ENCODE data around the gene GFRA3.

Gene GFRA3

DNA sequence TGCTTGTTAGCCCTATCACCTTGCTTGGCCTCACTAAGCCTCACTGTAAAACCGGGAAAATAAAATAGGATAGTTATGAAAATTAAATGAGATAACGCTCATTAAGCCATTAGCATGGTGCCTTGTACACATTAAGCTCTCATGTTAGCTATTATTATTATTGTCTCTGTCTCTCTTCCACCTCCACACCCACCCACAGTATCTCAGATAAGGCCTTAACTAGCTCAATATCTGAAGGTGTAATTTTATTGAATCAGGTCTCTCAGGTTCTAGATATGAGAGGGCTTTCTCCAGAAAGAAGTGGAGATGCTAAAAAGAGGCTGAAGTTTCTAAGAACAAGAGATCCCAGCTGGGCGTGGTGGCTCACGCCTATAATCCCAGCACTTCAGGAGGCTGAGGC lies 27.6 kb downstream of the GFRA3 start:
- DNase-seq = no peak

GRCh38 chr5:138246334-138246733 lies 28.1 kb downstream of the GFRA3 start:
- no peak for DNase-seq

DNA sequence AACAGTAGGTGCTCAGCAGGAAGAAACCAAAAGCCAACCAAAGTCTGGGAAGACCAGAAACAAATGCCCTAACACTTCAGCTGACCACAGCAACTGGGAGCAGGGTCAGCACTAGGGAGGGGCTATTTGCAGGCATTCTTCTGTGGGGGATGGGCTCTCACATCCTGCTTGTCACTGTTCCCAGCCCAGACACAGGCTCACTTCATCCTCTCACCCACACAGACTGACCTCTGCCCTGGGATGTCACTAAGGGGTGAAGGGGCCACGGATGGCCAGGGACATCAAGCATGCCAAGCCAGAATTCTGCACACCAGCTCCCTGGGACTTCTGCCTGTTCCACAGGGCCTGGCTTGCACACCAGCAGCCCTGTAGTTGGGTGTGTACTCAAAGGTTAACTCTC lies 28.7 kb downstream of the GFRA3 start:
- no peak for DNase-seq

DNA sequence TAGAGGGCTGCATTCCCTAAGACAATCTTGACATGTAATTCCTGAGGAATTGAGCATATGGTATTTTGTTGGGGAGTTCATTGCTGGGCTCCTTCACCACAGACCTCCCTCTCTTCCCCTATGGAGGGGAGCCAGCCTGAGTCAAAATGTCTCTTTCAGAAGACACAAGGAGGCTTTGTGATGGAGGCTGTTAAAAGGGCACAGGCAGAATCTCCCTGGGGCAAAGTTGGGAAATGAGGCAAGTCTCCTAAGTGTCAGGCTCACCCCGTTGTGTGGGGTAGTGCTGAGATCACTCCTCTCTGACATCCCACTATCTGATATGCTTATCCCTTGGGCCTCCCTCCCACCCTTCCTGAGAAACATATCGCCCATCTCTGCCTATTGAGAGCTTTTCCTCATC lies 30.6 kb downstream of the GFRA3 start:
- peak in 1 of 2 experiments; percentile 9 for DNase-seq

GRCh38 chr5:138241688-138242571 lies 32.5 kb downstream of the GFRA3 start:
- DNase-seq = peak; percentile 34 to 38

DNA sequence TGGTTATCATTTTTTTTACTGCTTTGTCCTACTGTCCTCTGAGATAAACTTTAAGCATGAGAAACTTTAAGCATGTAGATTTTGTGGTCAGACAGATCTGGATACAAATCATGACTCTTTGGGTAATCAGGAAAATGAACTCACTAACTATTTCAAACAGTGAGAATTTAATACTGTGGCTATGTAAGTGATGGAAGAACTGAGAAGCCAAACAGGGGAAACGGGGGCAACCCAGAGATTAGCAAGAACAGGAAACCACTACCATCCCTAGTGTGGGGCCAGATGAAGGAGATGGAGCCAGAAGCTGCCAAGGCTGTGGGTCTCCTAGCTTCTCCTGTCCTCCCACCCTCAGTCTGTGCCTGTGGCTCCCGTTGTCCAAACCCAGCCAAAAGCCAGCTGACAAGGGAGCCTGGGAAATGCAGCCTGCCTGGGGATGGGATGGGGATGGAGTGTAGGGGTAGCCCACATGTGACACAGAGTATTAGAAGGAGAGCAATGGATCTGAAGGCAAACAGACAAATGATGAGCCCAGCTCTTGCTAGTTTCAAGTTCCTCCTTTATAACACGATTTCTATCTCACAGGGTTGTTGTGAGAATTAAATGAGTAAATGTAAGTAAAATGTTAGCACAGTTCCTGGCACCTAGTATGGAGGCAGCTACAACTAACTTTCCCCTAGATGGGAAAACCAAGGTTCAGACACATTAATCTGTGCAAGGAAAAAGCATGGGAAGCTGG lies 33.6 kb downstream of the GFRA3 start:
- peak; percentile 75 to 77 for DNase-seq

DNA sequence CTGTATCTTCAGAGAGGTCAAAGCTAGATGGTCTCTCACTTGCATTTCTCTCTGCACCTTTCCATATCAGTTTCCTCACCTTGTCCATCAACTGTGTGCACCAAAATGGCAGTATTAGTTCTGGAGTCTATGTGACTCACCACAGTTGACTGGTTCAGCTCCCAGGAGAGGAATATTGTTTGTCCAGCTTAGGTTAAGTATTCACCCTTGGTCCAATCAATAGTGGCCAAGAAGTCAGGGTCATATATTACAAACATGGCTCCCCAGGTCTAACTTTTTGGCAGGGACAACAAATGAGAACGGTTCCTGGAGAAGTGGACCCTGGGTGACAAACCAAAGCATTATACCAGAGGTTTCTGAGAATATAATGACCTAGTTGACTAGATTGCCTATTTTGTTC lies 36.4 kb downstream of the GFRA3 start:
- no peak for DNase-seq

GRCh38 chr5:138234651-138235050 lies 39.8 kb downstream of the GFRA3 start:
- no peak for DNase-seq

GRCh38 chr5:138233280-138233679 lies 41.1 kb downstream of the GFRA3 start:
- no peak for DNase-seq

- DNase-seq = peak in 1 of 2 experiments; percentile 41
Observed at GRCh38 chr5:138230981-138231589, 43.3 kb downstream of the GFRA3 start.

DNA sequence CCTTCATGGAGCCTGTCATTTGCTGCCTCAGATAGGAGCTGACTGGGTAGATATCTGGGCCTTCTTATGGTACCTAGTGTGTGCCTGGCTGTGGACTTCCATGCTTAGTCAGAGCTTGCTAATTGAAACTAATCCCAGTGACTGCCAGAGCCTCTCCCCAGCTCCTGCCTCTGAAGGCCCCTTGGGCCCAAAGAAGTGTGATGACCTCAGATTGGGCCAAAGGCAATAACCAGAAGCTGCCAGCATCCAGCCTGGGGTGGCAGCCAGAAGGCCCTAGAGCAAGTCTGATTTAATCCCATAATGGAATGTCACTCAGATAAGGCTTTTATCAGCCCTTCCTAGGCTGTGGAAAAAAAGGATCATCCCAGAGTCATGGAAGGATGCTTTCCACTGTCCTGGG lies 44.2 kb downstream of the GFRA3 start:
- DNase-seq = no peak

DNA sequence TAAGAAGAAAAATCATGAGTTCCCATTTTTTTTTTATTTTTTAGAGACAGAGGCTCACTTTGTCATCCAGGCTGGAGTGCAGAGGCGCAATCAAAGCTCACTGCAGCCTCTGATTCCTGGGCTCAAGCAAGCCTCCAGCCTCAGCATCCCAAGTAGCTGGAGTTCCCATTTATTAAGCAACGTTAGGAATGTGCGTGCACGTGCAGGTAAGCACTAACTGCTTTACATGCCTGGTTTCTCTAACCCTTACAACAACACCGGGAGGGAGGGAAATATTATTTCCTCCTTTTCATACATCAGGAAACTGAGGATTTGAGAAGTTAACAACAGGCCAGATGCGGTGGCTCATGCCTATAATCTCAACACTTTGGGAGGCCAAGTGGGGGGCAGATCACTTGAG lies 45.0 kb downstream of the GFRA3 start:
- no peak for DNase-seq

- peak in 1 of 2 experiments; percentile 24 for DNase-seq
Observed at GRCh38 chr5:138226910-138227309, 47.5 kb downstream of the GFRA3 start.

DNA sequence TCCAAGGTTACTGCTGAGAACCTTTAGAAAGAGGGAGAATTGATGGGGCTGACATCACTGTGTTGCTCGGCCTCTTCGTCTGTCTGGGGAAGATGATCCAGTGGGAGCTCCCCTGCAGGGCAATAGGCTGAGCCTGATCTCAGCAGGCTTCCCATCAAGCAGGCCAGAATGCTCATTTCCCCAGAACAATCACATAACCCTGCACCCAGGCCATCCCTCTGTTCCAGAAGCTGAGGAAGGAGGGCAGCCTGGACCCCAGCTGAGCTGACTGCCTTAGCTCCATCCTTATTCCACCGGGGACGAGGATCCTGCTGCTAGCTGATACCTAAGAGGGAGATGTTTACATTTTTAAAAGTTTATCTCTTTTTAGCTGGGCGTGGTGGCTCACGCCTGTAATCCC lies 49.7 kb downstream of the GFRA3 start:
- DNase-seq = no peak

DNA sequence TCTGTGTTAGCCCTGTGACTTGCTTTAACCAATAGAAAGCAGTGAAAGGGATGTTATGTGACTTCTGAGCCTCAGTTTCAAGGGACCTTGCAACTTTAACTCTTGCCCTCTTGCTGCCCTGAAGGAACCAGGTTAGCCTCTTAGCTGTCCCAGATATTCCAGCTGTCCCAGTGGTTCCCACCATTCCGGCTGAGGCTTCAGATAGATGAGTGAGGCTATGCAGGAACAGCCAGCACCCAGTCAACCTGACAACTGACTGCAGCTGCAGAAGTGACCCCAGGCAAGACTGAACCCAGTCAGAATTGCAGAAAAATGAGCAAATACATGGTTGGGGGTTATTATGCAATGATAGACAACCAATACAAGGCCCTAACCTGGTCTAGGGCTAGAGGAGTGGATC lies 50.9 kb downstream of the GFRA3 start:
- no peak for DNase-seq

GRCh38 chr5:138216799-138217198 lies 57.6 kb downstream of the GFRA3 start:
- DNase-seq = no peak

DNA sequence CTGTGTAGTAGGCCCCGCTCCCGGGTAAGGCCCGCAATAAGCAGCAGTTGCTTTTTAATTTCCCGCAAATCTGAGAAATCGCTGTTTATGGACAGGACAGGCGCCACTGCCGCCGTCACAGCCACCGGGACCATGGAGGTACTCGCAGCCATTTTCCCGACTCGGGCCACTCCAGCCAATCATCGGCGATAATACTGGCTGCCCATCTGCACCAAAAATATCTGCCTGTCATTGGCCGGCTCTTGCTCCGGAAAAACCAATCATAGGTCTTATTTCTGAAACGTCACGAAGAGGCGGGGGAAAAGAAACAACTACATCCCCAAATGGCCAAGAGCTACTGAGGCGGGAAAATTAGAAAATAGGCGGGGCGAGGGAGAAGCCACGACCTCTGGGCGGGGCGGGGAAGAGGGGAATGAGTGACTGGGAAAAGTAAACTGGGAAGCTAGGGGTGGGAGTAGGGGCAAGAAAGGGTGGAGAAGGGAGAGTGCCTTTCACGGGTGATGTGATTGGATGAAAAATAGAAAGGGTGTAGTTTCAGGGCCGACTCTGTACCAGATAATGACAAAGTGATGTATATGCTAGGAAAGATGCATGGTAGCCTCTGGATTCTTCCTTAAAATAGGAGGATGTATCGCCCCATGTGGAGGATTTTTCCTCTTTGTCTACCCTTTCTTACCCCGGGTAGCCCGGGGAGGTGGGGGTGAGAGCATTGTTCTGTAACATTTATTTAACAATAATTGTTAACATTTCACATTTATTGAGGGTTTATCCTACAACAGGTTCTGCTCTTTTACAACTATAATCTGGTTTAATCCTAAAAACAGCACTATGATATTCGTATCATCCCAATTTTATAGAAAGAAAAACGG lies 61.0 kb downstream of the GFRA3 start, which contains the start of gene CDC23:
Gene CDC23, minus strand, starts transcription at position 163 of the 869 bp plus-strand sequence. Its CDS starts 11 bp downstream, at position 152.
- DNase-seq = peak; percentile 98 to 99

DNA sequence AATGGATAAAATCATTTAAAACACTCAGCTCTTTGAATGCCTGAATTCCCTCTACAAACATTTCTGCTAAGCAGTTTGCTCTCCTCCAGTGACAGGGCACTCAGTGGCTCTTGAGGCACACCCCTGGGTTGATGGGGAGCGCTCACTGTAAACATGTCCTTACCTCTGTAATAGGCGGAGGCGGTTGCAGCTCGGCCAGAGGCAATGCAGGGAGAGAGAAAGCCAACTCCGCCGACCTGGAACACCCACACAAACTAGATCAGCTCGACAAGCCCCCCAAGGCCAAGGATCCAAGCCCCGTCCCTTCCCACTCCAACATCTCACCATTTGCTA lies 61.6 kb downstream of the GFRA3 start:
- no peak for DNase-seq

DNA sequence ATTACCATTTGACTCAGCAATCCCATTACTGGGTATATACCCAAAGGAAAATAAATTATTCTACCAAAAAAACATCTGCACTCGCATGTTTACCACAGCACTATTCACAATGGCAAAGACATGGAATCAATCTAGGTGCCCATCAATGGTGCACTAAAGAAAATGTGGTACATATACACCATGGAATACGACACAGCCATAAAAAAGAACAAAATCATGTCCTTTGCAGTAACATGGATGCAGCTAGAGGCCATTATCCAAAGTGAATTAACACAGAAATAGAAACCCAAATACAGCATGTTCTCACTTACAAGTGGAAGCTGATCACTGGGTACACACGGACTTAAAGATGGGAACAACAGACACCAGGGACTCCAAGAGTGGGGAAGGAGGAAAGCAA lies 63.4 kb downstream of the GFRA3 start:
- DNase-seq = no peak

Data from Kasumi-1 (cell line).